Testis (tissue), 2 donors: ENCODE results near the gene DLEC1.

ENCODE experiments used
- CTCF ChIP-seq, 3 experiments: fragments of 450-650 bp in 2 of 3; fragments of 200-600 bp in 1 of 3; sonication (generic) in 1 of 3; IDR thresholded peaks; one replicate each; pipeline ENCODE4 v1.5.1; 2016 to 2019; ENCODE audit warnings: antibody characterized with exemption in 3 of 3, mild to moderate bottlenecking in 2 of 3, moderate library complexity in 1 of 3
- POLR2A ChIP-seq: fragments of 450-650 bp; IDR thresholded peaks from one replicate; pipeline ENCODE4 v1.6.1; 2017; ENCODE audit warnings: antibody characterized with exemption, mild to moderate bottlenecking, moderate library complexity

GRCh38 chr3:37991109-37991508 is 47.9 kb upstream of the DLEC1 start:
- TF ChIP-seq CTCF (IDR thresholded peaks at IDR 0.05) (no peak), POLR2A (no peak)
